Astrocyte (in vitro differentiated cells and primary cell): ENCODE data around the gene CES2. TPM values are rescaled to one million over a fixed set of nuclear protein-coding genes. Genes with fewer than 3 reads are reported as not detected.
"Not testable (repeated sequence)": the region's sequence is repeated elsewhere in the genome, so short reads cannot be mapped to it uniquely, and the experiment has no call there.

Experiments used
- DNase-seq: peaks from one replicate; pipeline ENCODE4 v3.0.0-alpha.2; 2010; ENCODE audit warnings: low read depth
- FAIRE-seq: peaks from 2 replicates; lab custom pipeline; 2011; peaks lifted over from hg19 to GRCh38; lab: Jason Lieb, UNC
- H2AFZ ChIP-seq: 2 replicates; pipeline ENCODE4 v1.6.0; 2012; ENCODE audit warnings: low read depth, low read length, inconsistent platforms
- H3K27ac ChIP-seq: 2 replicates; pipeline ENCODE4 v1.5.1; 2011; ENCODE audit warnings: low read depth, low read length, inconsistent platforms
- H3K27me3 ChIP-seq: 2 replicates; pipeline ENCODE4 v1.6.0; 2011; ENCODE audit warnings: low read length, inconsistent platforms; ENCODE audit not compliant: insufficient read depth
- H3K36me3 ChIP-seq: 2 replicates; pipeline ENCODE4 v1.5.1; 2011; ENCODE audit warnings: low read length, inconsistent platforms; ENCODE audit not compliant: insufficient read depth
- H3K4me1 ChIP-seq: 2 replicates; pipeline ENCODE4 v1.5.1; 2011; ENCODE audit warnings: low read length, inconsistent platforms; ENCODE audit not compliant: insufficient read depth
- H3K4me2 ChIP-seq: 2 replicates; pipeline ENCODE4 v1.6.0; 2012; ENCODE audit warnings: low read length, inconsistent platforms
- H3K4me3 ChIP-seq: 2 replicates; pipeline ENCODE4 v1.5.1; 2011; ENCODE audit warnings: low read depth, mild to moderate bottlenecking, low read length, inconsistent platforms; ENCODE audit not compliant: insufficient read depth
- H3K79me2 ChIP-seq: 2 replicates; pipeline ENCODE4 v1.6.0; 2012; ENCODE audit warnings: mild to moderate bottlenecking, low read length, inconsistent platforms; ENCODE audit not compliant: insufficient read depth
- H3K9ac ChIP-seq: 2 replicates; pipeline ENCODE4 v1.6.0; 2012; ENCODE audit warnings: mild to moderate bottlenecking, low read length, inconsistent platforms
- H3K9me3 ChIP-seq: 2 replicates; pipeline ENCODE4 v1.5.1; 2012; ENCODE audit warnings: low read depth, mild to moderate bottlenecking, low read length, inconsistent platforms; ENCODE audit not compliant: insufficient read depth
- H4K20me1 ChIP-seq: 2 replicates; pipeline ENCODE4 v1.6.0; 2012; ENCODE audit warnings: low read length, inconsistent platforms; ENCODE audit not compliant: insufficient read depth
- H3K27ac Mint-ChIP-seq: one replicate; pipeline ENCODE4 v1.8.0; 2021; ENCODE audit warnings: mild to moderate bottlenecking, mixed read lengths; ENCODE audit not compliant: unreplicated experiment
- H3K27me3 Mint-ChIP-seq: one replicate; pipeline ENCODE4 v1.8.0; 2021; ENCODE audit warnings: low read depth, mixed read lengths; ENCODE audit not compliant: unreplicated experiment
- H3K36me3 Mint-ChIP-seq: one replicate; pipeline ENCODE4 v1.8.0; 2021; ENCODE audit warnings: low read depth, mixed read lengths; ENCODE audit not compliant: unreplicated experiment
- H3K4me1 Mint-ChIP-seq: one replicate; pipeline ENCODE4 v1.8.0; 2021; ENCODE audit warnings: low read depth, mixed read lengths; ENCODE audit not compliant: unreplicated experiment
- H3K4me3 Mint-ChIP-seq: one replicate; pipeline ENCODE4 v1.8.0; 2021; ENCODE audit warnings: mild to moderate bottlenecking, moderate library complexity, mixed read lengths; ENCODE audit not compliant: unreplicated experiment
- H3K9me3 Mint-ChIP-seq: one replicate; pipeline ENCODE4 v1.8.0; 2021; ENCODE audit warnings: mild to moderate bottlenecking, mixed read lengths; ENCODE audit not compliant: unreplicated experiment
- EZH2 ChIP-seq: IDR thresholded peaks from 2 replicates; pipeline ENCODE4 v1.6.1; 2012; ENCODE audit warnings: mild to moderate bottlenecking, low read length, inconsistent platforms; ENCODE audit not compliant: insufficient read depth
- total RNA-seq: library from RNA; stranded (reverse); gene quantifications from 2 replicates; pipeline ENCODE4 v1.2.1, GENCODE V29; 2021
- TF ChIP-seq, protein P1 (sequence below): IDR thresholded peaks from 2 replicates; pipeline ENCODE4 v1.5.1; 2011; ENCODE audit warnings: low read depth, mild to moderate bottlenecking, inconsistent platforms, low read length, moderate library complexity; ENCODE audit not compliant: insufficient read depth

Gene CES2
- total RNA-seq, 1 donor from 2014 or later = 28.8 TPM

GRCh38 chr16:66932076-66932475 lies 3.2 kb upstream of the CES2 start:
- Histone ChIP-seq H3K9ac (no peak overlapping the region), H3K36me3 (peaks cover 3% of the 10 kb centered on the region), H3K4me3 (no peak overlapping the region), H2AFZ (no peak overlapping the region), H3K4me2 (no peak overlapping the region), H4K20me1 (peaks cover 48% of the 10 kb centered on the region), H3K4me1 (peaks cover 35% of the 10 kb centered on the region), H3K27ac (no peak overlapping the region), H3K79me2 (peaks cover 49% of the 10 kb centered on the region), H3K9me3 (no peaks in the 10 kb centered on the region), H3K27me3 (no peaks in the 10 kb centered on the region)
- Mint-ChIP-seq H3K27me3 (no peaks in the 10 kb centered on the region), H3K27ac (no peak overlapping the region), H3K4me3 (no peak overlapping the region), H3K4me1 (peaks cover 33% of the 10 kb centered on the region), H3K9me3 (no peaks in the 10 kb centered on the region), H3K36me3 (peaks cover 6% of the 10 kb centered on the region)
- TF ChIP-seq, protein P1, sequence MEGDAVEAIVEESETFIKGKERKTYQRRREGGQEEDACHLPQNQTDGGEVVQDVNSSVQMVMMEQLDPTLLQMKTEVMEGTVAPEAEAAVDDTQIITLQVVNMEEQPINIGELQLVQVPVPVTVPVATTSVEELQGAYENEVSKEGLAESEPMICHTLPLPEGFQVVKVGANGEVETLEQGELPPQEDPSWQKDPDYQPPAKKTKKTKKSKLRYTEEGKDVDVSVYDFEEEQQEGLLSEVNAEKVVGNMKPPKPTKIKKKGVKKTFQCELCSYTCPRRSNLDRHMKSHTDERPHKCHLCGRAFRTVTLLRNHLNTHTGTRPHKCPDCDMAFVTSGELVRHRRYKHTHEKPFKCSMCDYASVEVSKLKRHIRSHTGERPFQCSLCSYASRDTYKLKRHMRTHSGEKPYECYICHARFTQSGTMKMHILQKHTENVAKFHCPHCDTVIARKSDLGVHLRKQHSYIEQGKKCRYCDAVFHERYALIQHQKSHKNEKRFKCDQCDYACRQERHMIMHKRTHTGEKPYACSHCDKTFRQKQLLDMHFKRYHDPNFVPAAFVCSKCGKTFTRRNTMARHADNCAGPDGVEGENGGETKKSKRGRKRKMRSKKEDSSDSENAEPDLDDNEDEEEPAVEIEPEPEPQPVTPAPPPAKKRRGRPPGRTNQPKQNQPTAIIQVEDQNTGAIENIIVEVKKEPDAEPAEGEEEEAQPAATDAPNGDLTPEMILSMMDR = no peak
- no peak for TF ChIP-seq EZH2
- no peak for DNase-seq
- no peak for FAIRE-seq

- H3K4me1 Mint-ChIP-seq = peaks cover 20% of the 10 kb centered on the region
- H3K9me3 Mint-ChIP-seq = no peaks in the 10 kb centered on the region
- peak overlapping the region; percentile 98 for H2AFZ ChIP-seq
- H3K9ac ChIP-seq = peak overlapping the region; percentile 95
- FAIRE-seq (no peak), DNase-seq (no peak)
- peak overlapping the region; percentile 95 for H3K4me3 Mint-ChIP-seq
- no peaks in the 10 kb centered on the region for H3K9me3 ChIP-seq
- H3K27me3 Mint-ChIP-seq = no peaks in the 10 kb centered on the region
- H3K27ac Mint-ChIP-seq = peak overlapping the region; percentile 84
- H3K27ac ChIP-seq = peak overlapping the region; percentile 88
- peaks cover 3% of the 10 kb centered on the region for H3K36me3 ChIP-seq
- H3K79me2 ChIP-seq = peaks cover 52% of the 10 kb centered on the region
- H3K4me3 ChIP-seq = peak overlapping the region; percentile 86
- TF ChIP-seq, protein P1 = no peak
- no peak for TF ChIP-seq EZH2
- no peaks in the 10 kb centered on the region for H3K27me3 ChIP-seq
- H3K4me1 ChIP-seq = peaks cover 19% of the 10 kb centered on the region
- H3K4me2 ChIP-seq = peak overlapping the region; percentile 99
- peaks cover 64% of the 10 kb centered on the region for H4K20me1 ChIP-seq
- peaks cover 12% of the 10 kb centered on the region for H3K36me3 Mint-ChIP-seq
Observed at GRCh38 chr16:66933776-66934137, 1.6 kb upstream of the CES2 start.

GRCh38 chr16:66934138-66934838 lies 1.0 kb upstream of the CES2 start, which contains the start of gene CIAO2B:
Gene CIAO2B, minus strand, starts transcription at chr16:66934402. Its CDS starts 38 bp downstream, at chr16:66934364.
- peaks cover 70% of the 10 kb centered on the region for H4K20me1 ChIP-seq
- H3K36me3 Mint-ChIP-seq = peaks cover 16% of the 10 kb centered on the region
- H3K27ac Mint-ChIP-seq = peak within 1 kb of the TSS; percentile 89
- no peaks in the 10 kb centered on the region for H3K27me3 ChIP-seq
- TF ChIP-seq EZH2 = no peak
- TF ChIP-seq, protein P1 = no peak
- no peaks in the 10 kb centered on the region for H3K27me3 Mint-ChIP-seq
- no peaks in the 10 kb centered on the region for H3K9me3 Mint-ChIP-seq
- DNase-seq (peak; percentile 70), FAIRE-seq (no peak)
- H3K9ac ChIP-seq = peak within 1 kb of the TSS; percentile 95
- H3K4me1 Mint-ChIP-seq = peaks cover 15% of the 10 kb centered on the region
- H2AFZ ChIP-seq = peak within 1 kb of the TSS; percentile 98
- H3K36me3 ChIP-seq = peaks cover 3% of the 10 kb centered on the region
- peak within 1 kb of the TSS; percentile 95 for H3K4me3 Mint-ChIP-seq
- peak within 1 kb of the TSS; percentile 99 for H3K4me2 ChIP-seq
- peak within 1 kb of the TSS; percentile 86 for H3K4me3 ChIP-seq
- peaks cover 52% of the 10 kb centered on the region for H3K79me2 ChIP-seq
- no peaks in the 10 kb centered on the region for H3K9me3 ChIP-seq
- peak within 1 kb of the TSS; percentile 88 for H3K27ac ChIP-seq
- H3K4me1 ChIP-seq = peaks cover 19% of the 10 kb centered on the region

GRCh38 chr16:66934839-66935313 lies 440 bp upstream of the CES2 start:
- not testable (repeated sequence) for H3K36me3 ChIP-seq, H3K9me3 ChIP-seq, H3K27me3 Mint-ChIP-seq, H3K9me3 Mint-ChIP-seq, H3K27me3 ChIP-seq, DNase-seq, FAIRE-seq
- Mint-ChIP-seq H3K27ac (peak overlapping the region; percentile 89), H3K36me3 (peaks cover 22% of the 10 kb centered on the region), H3K4me3 (peak overlapping the region; percentile 95), H3K4me1 (peaks cover 15% of the 10 kb centered on the region)
- Histone ChIP-seq H3K4me3 (peak overlapping the region; percentile 86), H2AFZ (peak overlapping the region; percentile 98), H3K4me2 (peak overlapping the region; percentile 99), H3K9ac (peak overlapping the region; percentile 95), H3K4me1 (peaks cover 19% of the 10 kb centered on the region), H3K27ac (peak overlapping the region; percentile 88), H3K79me2 (peaks cover 52% of the 10 kb centered on the region), H4K20me1 (peaks cover 76% of the 10 kb centered on the region)
